Measurements from ENCODE around the gene WDR36. TPM values are rescaled to one million over a fixed set of nuclear protein-coding genes. Genes with fewer than 3 reads are reported as not detected.

WDR36 gene
- total and polyA plus RNA-seq, 9 of the 15 experiments (the other 6 are each of a cell fraction or from before 2014, with no cell fraction given): 25.7 to 68.0 (median 41.5) TPM

DNA sequence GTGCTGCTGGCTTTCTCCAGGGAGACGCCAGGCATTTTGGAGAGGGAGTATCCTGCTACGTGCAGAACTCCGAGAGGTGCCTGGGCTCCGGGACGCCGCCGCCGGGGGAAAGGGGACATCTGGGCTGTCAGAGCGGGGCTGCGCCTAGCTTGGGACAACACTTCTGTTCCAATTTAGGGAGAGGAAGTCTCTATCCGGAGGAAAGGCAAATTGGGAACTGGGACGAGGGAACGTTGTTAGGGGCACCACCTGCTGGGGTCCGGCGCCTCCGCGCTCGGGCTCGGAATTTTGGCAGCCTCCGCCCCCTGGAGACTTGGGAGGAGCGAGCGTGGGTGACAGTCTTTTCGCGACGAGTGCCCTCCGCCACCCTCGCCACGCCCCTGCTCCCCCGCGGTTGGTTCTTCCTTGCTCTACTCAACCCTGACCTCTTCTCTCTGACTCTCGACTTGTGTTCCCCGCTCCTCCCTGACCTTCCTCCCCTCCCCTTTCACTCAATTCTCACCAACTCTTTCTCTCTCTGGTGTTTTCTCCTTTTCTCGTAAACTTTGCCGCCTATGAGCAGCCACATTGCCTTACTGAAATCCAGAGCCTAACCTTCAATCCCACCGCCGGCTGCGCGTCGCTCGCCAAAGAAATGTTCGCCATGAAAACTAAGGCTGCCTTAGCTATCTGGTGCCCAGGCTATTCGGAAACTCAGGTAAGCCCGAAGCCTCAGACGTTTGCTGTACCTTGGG, 19.0 kb upstream of the WDR36 start (continued):
- TF ChIP-seq, protein P1, sequence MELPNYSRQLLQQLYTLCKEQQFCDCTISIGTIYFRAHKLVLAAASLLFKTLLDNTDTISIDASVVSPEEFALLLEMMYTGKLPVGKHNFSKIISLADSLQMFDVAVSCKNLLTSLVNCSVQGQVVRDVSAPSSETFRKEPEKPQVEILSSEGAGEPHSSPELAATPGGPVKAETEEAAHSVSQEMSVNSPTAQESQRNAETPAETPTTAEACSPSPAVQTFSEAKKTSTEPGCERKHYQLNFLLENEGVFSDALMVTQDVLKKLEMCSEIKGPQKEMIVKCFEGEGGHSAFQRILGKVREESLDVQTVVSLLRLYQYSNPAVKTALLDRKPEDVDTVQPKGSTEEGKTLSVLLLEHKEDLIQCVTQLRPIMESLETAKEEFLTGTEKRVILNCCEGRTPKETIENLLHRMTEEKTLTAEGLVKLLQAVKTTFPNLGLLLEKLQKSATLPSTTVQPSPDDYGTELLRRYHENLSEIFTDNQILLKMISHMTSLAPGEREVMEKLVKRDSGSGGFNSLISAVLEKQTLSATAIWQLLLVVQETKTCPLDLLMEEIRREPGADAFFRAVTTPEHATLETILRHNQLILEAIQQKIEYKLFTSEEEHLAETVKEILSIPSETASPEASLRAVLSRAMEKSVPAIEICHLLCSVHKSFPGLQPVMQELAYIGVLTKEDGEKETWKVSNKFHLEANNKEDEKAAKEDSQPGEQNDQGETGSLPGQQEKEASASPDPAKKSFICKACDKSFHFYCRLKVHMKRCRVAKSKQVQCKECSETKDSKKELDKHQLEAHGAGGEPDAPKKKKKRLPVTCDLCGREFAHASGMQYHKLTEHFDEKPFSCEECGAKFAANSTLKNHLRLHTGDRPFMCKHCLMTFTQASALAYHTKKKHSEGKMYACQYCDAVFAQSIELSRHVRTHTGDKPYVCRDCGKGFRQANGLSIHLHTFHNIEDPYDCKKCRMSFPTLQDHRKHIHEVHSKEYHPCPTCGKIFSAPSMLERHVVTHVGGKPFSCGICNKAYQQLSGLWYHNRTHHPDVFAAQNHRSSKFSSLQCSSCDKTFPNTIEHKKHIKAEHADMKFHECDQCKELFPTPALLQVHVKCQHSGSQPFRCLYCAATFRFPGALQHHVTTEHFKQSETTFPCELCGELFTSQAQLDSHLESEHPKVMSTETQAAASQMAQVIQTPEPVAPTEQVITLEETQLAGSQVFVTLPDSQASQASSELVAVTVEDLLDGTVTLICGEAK (IDR thresholded peaks at IDR 0.05): 0 out of 2 replicates have a peak, but pooled peaks have one; percentile 30
- TF ChIP-seq, protein P1 (CRISPR knock-in tag; IDR thresholded peaks at IDR 0.05): no peak
- TF ChIP-seq EHMT2 (IDR thresholded peaks at IDR 0.05) (peak; percentile 64; the same call in 1 of the 2 replicates), ATF7 (IDR thresholded peaks at IDR 0.05) (peak; percentile 73), DPF2 (IDR thresholded peaks at IDR 0.05) (0 out of 2 replicates have a peak, but pooled peaks have one; percentile 9), TAF7 (tag; IDR thresholded peaks at IDR 0.05) (no peak), HMGN3 (IDR thresholded peaks at IDR 0.05; ENCODE audit: borderline replicate concordance, extremely low read depth, insufficient read length, low read depth, low read length) (peak; percentile 28), FOXP1 (CRISPR knock-in tag; IDR thresholded peaks at IDR 0.05) (no peak), ARID1B (IDR thresholded peaks at IDR 0.05) (peak; percentile 37; the same call in 1 of the 2 replicates), ZKSCAN3 (CRISPR knock-in tag; IDR thresholded peaks at IDR 0.05) (no peak), NR2C2 (CRISPR knock-in tag; IDR thresholded peaks at IDR 0.05) (no peak), NR2C2 (tag; IDR thresholded peaks at IDR 0.05) (peak; percentile 88), KLF13 (tag; IDR thresholded peaks at IDR 0.05; ENCODE audit: borderline replicate concordance, low read depth) (peak; percentile 18; the same call in 1 of the 2 replicates), RHOXF2B (CRISPR knock-in tag; conservative IDR thresholded peaks at IDR 0.05) (no peak)
- TF ChIP-seq, protein P2, sequence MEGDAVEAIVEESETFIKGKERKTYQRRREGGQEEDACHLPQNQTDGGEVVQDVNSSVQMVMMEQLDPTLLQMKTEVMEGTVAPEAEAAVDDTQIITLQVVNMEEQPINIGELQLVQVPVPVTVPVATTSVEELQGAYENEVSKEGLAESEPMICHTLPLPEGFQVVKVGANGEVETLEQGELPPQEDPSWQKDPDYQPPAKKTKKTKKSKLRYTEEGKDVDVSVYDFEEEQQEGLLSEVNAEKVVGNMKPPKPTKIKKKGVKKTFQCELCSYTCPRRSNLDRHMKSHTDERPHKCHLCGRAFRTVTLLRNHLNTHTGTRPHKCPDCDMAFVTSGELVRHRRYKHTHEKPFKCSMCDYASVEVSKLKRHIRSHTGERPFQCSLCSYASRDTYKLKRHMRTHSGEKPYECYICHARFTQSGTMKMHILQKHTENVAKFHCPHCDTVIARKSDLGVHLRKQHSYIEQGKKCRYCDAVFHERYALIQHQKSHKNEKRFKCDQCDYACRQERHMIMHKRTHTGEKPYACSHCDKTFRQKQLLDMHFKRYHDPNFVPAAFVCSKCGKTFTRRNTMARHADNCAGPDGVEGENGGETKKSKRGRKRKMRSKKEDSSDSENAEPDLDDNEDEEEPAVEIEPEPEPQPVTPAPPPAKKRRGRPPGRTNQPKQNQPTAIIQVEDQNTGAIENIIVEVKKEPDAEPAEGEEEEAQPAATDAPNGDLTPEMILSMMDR (IDR thresholded peaks at IDR 0.05 in 2 of 3, conservative IDR thresholded peaks at IDR 0.05 in 1 of 3; ENCODE audit: insufficient read depth in 2 of 3, low read depth in 1 of 3, low read length in 3 of 3): peak in 2 of 3 experiments; percentile 16 to 26; a peak in 1 of 6 replicates
- TF ChIP-seq, protein P3, sequence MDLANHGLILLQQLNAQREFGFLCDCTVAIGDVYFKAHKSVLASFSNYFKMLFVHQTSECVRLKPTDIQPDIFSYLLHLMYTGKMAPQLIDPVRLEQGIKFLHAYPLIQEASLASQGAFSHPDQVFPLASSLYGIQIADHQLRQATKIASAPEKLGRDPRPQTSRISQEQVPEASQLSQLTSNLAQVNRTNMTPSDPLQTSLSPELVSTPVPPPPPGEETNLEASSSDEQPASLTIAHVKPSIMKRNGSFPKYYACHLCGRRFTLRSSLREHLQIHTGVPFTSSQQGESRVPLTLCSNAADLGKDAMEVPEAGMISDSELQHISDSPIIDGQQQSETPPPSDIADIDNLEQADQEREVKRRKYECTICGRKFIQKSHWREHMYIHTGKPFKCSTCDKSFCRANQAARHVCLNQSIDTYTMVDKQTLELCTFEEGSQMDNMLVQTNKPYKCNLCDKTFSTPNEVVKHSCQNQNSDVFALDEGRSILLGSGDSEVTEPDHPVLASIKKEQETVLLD (IDR thresholded peaks at IDR 0.05): 0 out of 2 replicates have a peak, but pooled peaks have one; percentile 53
